NCI-H345 (cell line): ENCODE data around the gene TMEM72.

Experiments
- DNase-seq: peaks from one replicate; lab custom pipeline; 2025; lab: John Stamatoyannopoulos, UW

The TMEM72 gene

DNA sequence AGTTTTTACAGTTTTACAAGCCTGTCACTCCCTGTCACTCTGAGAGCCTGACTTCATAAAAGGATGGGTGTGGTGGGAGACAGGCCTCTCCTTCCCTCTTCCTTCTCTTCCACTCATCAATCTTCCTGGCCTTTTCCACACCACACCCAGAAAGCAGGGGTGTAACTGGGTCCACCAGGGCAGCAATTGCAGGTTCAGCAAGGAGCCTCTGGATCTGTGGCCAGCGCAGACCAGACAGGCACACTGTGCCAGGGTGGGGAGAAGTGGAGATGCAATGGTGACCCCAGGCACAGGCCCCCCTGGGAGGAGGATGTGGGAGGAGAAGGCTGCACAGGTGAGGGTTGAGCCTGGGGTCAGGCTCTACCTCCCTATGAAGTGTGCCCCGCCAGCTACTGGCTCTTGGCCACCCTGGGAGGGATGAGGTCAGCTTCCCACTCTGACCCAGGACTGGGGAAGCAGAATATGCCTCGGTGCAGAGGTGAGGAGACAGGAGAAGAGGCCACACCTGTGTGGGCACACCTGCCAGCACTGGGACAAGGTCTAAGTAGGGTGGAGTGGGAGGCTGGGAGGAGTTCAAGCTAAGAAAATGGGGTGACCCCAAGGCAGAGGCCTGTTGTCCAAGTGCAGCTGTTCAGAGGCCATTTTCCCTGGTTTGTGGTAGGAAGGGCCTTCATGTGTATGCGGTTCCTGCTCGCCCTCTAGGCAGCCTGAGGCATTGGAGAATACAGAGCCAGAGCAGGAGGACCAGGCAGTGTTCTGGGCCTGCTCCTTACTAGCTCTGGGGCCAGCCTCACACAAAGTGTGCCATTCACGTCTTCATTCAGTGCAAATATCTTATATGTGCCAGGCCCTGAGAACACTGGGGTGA, 20.2 kb upstream of the TMEM72 start:
- no peak for DNase-seq

DNA sequence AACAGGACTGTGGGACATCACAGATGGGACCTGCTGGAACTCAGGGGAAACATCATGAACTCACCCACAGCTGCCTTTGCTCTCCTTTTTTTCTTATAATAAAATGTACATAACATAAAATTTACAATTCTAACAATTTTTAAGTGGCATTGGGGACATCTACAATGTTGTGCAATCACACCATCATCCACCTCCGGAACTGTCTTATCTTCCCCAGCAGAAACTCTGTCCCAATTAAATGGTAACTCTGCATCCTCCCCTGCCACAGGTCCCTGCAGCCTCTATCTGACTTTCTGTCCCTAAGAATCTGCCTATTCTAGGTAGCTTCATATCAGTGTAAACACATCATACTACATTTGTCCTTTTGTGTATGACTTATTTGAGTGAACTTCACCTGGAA, 19.4 kb upstream of the TMEM72 start:
- DNase-seq: no peak

DNA sequence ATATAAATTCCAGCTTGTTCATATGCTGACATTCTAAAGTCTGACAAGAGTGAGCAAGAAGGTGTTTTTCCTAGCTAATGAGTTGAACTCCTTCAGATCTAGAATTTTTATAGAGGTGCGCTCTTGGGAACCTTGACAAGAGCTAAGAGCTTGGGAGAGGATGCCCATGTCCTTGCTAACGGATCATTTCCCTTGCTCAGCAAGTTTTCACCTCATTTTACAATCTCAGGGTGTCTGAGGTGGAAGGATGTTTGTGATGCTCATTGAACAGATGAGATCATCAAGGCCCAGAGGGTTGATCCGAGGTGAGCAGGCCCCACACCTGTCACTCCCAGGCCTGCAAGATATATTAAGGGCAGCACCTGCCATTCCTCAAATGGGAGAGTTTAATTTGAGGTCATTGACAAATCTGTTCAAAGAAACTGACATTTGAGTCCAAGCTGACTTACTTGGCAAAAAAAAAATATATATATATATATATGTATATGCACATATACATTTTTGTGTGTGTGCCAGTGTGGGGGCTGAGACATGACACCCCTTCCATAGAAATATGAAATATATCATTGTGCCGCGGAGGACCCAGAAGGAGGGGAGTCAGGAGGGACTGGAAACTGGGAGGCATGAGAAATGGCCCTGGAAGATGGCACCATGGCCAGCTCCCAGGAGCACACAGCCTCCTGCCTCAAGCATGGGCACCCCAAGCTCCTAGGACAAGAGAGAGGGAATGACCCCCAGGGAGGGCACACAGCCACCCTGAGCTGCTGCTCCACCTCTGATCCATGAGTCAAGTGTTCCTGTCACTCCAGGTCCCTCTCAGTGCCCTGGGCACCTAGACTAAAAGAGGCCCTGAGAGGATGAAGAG, 17.3 kb upstream of the TMEM72 start:
- no peak for DNase-seq

DNA sequence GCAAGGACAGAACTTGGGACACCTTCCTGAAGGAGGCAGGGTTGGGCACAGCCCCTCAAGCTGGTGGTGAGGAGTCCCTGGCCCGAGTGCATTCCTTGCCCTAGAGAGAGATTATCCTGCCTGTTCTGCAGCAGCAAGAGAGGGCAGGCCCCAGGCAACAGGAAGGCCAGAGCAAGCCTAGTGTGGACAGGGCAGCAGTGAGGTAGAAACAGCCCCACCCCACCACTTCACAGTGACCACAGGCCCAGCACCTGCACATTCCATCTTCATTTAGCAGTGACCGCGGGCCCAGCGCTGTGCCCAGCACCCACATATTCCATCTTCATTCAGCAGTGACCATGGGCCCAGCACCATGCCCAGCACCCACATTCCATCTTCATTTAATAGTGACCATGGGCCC, 16.4 kb upstream of the TMEM72 start:
- no peak for DNase-seq

DNA sequence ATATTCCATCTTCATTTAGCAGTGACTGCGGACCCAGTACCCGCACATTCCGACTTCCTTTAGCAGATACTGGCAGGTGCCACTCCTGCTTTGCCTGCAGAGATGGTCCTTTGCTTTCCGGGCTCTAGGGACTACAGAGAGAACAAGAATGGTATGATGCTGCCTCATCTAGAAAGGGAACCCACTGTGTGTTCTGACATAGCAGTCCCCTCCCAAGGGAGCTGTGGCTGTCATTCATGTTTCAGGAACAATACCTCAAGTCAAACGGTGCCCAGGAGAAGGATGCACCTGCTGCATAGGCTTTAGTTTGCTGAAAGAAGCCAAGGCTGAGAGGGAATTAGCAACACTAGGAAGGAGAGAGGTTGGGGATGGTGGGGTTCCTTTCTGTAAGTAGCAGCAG, 15.9 kb upstream of the TMEM72 start:
- DNase-seq: no peak

DNA sequence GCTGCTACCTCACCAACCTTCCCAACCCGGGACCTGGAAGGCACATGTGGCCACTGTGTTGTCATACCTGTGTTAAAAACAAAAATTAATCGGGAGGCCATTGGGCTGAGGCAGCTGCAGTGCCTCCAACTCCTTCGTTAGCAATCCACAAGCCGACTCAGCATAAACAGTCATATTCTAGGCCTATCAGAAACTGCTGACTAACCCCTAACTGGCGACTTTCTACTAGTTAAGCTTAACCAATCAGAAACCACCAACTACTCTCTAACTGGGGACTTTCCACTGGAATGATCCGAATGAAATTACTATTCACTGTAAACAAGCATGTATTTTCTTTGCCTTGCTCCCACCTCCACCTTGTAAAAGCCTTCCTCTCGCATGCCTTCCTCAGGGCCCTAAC, 14.1 kb upstream of the TMEM72 start:
- no peak for DNase-seq

DNA sequence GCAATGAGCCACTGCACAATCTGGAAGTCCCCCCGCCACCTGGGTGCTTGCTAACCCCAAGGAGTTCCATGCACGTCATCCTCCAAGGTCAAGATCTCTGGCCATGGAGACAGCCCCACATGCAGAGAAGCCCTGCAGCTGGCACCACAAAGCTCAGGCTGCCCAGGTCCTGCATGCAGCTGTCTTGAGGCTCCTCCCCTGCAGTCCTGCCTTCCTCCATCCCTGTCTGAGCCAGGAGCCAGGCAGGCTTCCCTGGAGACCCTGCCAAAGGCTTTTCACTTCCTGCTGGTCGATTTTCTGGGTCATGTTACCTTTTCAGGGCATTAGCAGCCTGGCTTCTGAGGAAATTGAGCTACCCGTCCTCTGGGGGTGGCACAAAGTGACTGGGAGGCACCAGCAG, 12.5 kb upstream of the TMEM72 start:
- no peak for DNase-seq

DNA sequence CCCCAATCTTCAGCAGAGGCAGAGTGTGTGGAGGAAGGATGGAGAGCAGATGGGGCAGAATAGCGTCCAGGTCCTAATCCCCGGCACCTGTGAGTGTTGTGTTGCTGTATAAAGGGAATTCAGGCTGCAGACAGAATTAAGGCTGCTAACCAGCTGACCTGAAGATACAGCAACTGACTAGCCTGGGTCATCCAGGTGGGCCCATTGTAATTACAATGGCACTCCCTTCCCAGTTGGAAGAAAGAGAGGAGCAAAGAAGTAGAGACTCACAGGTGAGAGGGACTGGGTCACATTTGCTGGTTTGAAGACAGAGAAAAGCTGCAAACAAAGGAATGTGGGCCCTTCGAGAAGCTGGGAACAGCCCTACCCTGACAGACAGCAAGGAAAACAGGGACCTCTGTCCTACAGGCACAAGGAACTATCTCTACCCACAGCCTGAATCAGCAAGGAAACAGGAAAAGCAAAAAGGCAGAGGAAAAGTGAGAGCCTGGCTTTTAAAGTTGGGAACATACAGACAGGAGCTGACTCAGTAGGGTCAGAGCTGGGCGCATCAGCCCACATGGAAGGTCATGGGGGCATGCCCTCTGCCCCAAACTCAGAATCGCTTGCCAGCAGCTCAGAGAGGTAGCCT, 11.6 kb upstream of the TMEM72 start:
- DNase-seq: no peak

DNA sequence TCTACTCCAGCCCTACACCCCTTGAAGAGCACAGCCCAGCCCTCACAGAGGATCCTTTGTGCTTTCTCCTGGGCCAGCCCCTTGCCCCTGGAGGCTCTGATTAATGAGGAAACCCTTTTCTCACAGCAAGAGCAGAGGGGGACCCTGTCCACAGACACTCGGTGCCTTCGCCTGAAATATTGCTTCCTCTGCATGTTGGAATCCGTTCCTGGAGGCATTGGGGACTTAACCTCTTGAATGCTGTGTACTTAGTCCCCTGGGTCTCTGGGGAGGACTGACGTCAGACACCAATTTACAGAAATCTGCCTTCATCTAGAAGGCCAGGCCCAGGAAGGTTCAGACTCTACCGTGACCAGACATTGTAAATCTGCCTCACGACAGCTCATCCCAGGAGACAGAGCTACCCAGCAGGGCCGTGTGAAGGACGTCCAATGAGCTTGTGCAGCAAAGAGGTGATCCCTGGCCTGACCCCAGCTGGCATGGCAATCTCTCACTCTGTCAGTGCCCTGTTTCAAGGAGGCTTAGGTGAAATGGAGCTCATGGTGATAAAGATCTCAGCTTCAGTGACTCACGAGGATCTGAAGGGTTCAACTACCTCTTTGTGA, 8.1 kb upstream of the TMEM72 start:
- DNase-seq: no peak

DNA sequence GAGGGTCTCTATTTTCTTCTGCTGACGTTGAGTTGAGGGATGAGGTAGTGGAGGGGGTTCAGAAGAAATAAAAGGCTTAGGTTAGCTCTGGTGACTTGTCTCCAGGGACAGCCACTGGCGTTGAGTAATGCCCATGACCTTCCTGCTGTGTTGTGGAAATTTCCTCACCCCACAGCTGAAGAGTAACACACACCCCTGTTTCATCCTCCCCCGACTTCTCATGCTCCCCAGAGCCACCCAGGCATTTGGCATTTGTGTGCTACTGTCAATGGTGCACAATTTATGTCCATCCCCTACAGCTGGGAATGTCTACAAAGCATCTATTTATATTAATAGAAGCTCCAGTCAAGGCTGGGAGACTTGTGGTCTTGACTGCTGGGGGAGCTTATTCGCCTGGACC, 4.7 kb upstream of the TMEM72 start:
- no peak for DNase-seq

DNA sequence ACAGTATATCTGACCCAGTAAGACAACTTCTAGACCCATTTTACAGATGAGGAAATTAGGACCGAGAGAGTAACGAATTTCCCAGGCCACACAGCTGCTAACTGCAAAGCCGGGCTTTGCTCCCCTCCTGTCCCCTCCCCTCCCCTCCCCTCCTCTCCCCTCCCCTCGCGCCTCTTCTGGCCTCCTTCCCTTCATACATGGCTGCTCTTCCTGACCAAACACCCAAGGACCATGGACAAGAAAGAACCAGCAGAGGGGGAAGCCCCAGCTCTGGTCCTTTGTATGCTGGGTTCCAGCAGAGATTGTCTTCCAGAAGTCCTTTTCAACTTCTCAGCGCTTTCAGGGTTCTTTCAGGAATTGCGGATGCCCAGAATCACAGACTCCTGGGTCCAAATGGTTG, 3.6 kb upstream of the TMEM72 start:
- DNase-seq: no peak

DNA sequence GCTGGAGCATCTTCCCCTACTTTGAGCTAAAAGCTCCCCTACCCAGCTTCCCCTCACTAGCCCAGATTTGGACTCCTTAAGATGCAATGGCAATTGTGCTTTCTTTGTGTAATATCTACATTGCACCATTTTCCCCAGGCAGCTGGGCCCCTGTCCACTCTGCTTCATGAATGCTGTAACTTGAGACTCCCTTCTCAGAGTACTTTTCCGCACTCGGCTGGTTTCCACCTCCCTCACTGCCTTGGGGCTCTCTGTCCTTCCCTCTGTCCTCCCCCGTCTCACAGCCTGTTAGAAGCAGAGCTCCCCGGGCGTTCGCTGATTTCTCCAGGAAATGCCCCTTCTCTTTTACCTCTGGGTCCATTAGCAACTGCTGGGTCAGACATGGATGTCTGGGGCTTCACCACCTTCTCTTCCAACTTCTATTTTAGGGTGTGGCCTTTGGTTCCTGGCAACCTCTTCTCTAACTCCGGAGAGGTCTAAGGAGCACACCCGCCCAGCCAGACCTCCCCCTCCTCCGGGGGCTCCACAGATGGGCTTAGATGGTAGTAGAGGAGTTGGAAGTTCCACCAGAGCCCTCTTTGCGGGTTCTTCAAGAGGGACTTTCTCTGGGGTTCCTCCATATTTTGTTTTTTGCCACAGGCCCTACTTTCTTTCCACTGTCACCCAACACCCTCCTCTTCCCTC, 2.9 kb upstream of the TMEM72 start:
- DNase-seq: no peak

DNA sequence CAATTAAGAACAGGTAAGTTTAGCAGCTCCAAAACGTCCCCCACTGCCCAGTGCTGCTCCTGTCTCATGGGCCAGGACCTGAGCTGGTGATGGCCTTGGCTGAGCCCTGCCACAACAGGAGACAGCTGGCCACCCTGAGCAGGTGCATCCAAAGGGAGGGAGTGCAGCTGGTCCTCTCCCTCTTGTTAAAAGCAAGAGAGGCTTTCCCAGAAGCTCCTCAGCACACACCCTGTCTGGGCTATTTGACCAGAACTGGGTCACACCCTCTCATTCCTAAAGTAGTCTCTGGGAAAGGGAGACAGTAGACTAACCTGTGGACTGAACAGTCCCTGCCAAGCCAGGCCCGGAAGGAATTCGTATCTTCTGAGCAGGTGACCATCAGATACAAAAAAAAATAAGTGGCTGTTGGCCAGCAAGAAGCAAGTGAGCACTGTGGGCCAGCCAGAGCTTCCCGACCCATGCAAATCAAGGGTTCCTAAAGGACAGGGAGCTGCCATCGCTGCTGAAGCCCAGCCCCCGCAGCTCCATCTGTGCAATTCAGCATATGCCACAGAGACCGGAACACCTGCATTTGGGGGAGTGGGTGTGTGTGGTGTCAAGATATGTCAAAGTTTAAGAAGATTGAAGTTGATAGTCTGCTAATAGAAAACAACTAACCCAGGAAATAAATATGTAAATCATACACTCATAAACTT, 2.1 kb upstream of the TMEM72 start:
- no peak for DNase-seq

DNA sequence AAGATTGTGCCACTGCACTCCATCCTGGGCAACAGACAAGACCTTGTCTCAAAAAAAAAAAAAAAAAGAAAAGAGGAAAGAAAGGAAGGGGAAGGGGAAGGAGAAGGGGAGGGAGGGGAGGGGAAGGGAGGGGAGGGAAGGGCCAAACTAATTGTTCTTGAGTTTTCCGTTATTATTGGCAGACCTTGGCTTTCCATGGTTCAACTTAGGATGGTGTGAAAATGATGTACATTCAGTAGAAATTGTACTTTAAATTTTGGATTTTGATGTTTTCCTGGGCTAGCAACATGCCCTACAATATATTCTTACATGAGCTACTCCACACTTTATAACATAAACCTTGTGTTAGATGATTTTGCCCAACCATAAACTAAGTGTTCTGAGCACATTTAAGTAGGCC, 1.2 kb upstream of the TMEM72 start:
- no peak for DNase-seq

DNA sequence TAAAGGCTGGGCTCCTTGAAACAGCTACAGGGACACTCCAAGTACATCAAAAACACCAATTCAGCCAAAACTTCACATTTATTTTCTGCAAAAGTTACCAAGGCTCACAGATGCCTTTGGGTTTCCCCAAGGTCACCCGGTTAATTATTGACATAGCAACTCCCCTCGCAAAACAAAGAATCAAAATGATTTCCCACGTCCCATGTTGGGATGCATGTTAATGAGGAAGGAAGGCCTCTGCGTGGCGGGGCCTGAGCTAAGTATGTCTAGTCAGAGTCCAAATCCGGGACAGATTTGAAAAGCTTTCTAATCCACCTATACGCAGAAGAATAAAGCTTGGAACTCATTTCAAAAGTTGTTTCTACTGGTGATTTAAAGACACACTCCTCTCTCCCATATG, 535 bp upstream of the TMEM72 start:
- no peak for DNase-seq

DNA sequence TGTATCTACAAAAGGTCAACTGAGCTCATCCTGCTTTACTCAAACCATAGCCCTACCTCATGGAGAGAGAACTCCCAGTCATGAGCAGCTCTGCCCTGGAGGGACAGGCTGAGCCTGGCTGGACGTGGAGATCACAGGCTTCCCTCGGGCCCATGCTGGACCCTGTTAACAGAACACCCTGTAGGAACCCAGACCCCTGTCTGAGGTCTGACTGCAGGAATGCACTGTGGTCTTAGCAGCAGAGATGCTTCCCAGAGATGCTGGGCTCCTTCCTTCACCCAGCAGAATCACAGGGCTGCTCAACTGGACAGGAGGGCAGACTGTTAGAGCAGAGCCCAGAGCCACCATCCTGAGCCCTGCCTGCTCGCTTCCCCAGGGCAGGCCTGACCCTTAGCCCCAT, 814 bp downstream of the TMEM72 start:
- DNase-seq: no peak

DNA sequence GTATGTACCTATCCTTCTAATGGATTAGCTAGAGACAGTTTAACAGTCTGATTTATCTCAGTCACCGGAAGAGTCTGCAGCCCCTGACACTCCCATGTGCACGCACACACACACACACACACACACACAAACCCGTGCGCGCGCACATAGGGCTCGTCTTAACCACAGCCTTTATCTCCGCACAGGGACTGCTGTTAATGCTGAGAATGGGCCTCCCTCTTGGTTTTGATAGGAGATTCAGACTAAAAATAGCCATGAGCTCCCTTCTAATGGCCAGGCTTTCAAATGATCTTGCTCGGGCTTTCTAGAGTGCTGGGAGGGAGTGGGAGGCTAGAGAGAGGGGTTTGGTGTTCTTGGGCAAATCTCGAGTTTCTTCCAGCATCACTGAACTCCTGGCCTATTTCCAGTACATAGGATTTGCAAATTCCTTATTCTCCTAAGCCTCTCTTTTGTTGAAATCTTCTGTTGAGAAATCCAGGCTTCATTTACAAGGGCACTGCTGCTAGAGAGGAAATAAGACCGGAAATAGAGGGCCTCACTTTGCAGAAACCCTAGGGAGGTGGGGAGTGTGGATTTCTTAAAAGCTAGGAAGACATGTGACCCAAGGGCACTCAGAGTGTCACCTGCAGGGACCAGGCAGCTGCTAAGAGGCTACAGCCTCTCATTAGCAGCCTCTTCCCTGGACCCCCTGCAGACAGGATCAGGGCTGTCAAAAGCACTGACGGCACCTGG, 2.4 kb downstream of the TMEM72 start:
- no peak for DNase-seq

DNA sequence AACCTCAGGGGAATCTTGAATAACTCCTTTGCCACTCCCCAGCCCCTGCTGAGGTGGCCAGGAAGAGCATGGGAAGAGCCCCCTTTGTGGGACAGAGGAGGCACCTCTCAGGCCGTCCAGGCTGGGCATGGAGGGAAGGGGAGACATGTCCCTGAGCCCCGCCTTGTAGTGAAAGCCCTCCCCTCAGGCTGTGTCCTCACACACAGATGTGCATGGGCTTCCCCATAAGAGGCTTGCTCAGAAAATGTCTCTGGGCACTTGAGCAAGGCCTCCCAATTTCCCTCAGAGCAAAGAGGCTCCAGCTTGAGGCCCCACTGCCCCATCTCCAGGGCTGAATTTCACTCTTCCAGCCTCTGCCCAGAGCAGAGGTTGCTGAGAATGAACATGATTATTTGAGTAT, 3.8 kb downstream of the TMEM72 start:
- DNase-seq: no peak

DNA sequence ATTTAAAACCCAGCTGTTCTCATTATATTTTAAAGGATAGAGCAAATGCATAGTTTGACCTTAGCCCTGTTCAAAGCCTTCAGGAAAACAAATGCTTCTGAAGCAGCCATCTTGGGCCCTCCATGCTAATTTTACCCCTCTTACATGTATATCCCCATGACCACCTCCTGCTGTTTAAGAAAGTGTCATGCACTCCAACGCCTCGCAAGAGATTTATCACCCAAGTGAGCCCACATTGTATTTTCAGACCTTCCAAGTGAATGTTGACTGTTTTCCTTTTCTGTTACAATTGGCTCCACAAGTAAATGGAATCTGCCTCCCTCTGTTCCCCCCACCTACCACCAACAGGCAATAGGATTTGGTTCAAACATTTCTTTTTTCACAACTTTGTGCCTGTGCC, 5.3 kb downstream of the TMEM72 start:
- no peak for DNase-seq

DNA sequence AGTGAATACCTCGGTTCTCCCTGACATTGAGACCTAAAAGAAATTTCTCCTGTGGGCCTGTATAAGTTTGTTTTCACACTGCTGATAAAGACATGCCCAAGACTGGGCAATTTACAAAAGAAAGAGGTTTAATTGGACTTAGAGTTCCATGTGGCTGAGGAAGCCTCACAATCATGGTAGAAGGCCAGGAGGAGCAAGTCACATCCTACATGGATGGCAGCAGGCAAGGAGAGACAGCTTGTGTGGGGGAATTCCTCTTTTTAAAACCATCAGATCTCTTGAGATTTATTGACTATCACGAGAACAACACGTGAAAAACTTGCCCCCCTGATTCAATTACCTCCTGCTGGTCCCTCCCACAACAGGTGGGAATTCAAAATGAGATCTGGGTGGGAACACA, 6.7 kb downstream of the TMEM72 start:
- no peak for DNase-seq

DNA sequence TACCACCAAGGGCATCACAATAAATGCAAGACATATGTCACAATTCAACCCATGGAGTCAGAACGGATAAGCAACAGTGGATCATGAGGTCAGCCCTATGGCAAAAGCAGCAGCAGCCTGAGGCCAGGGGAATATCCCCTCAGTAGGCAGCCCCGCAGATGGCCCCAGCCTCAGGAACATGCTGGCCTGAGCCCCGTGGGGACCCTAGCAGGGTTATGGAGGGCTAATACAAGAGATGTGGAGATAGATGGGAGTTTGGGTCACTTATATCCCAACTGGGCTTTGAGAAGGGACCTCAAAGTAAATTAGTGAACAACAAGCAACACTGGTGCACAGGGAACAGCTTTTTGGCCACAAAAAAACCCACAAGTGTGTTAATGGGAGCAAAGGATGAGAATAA, 9.1 kb downstream of the TMEM72 start:
- DNase-seq: no peak
